Uterus (tissue), 2 donors: ENCODE results near the gene SLC35G3.

Source experiments
- POLR2A ChIP-seq, 2 donors: fragments of 450-650 bp; IDR thresholded peaks; one replicate each; pipeline ENCODE4 v1.6.1; 2016; ENCODE audit warnings: antibody characterized with exemption in 2 of 2, mild to moderate bottlenecking in 1 of 2, moderate library complexity in 1 of 2
- TF ChIP-seq, protein P1 (sequence below), 4 experiments: fragments of 200-600 bp in 2 of 4; fragments of 450-650 bp in 2 of 4; sonication (generic) in 2 of 4; IDR thresholded peaks; one replicate each; pipeline ENCODE4 v1.5.1; 2016 to 2019; ENCODE audit warnings: antibody characterized with exemption in 4 of 4, mild to moderate bottlenecking in 2 of 4, moderate library complexity in 1 of 4

- TF ChIP-seq, protein P1, sequence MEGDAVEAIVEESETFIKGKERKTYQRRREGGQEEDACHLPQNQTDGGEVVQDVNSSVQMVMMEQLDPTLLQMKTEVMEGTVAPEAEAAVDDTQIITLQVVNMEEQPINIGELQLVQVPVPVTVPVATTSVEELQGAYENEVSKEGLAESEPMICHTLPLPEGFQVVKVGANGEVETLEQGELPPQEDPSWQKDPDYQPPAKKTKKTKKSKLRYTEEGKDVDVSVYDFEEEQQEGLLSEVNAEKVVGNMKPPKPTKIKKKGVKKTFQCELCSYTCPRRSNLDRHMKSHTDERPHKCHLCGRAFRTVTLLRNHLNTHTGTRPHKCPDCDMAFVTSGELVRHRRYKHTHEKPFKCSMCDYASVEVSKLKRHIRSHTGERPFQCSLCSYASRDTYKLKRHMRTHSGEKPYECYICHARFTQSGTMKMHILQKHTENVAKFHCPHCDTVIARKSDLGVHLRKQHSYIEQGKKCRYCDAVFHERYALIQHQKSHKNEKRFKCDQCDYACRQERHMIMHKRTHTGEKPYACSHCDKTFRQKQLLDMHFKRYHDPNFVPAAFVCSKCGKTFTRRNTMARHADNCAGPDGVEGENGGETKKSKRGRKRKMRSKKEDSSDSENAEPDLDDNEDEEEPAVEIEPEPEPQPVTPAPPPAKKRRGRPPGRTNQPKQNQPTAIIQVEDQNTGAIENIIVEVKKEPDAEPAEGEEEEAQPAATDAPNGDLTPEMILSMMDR (IDR thresholded peaks at IDR 0.05), result no peak
- no peak for TF ChIP-seq POLR2A (IDR thresholded peaks at IDR 0.05)
These were observed 18.4 kb downstream of the SLC35G3 start for GRCh38 chr17:35175638-35176415.
